SIG-M5 treated with dmso at 0.1 percent for 504 hours (cell line): ENCODE measurements around the gene SLC9A8.
A peak's percentile ranks its signal among the peaks of the same experiment; 100 is the strongest.
"Not testable (repeated sequence)": the region's sequence is repeated elsewhere in the genome, so short reads cannot be mapped to it uniquely, and the experiment has no call there.

ENCODE experiments used
- DNase-seq: peaks from one replicate; lab custom pipeline; 2025; ENCODE audit not compliant: unreplicated experiment; lab: John Stamatoyannopoulos, UW

Gene SLC9A8

DNA sequence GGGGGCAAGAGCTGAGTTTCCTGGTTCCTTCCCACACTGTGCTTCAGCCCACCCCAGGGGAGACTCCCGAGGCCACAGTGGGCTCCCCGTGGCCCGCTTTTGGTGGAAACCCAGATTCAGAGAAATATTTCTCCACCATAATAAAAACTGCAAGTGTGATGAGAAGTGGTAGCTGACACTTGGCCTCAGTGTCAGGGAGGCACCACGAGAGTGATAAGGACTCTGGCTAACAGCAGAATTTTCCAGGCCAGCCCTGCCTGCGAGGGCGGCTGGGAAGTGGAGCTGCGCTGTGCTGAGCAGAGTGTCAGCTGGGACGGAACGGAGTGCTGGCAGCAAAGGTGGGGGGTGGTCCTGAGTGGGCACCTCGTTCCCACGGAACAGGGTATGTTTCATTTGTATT lies 80.2 kb downstream of the SLC9A8 start:
- no peak for DNase-seq

DNA sequence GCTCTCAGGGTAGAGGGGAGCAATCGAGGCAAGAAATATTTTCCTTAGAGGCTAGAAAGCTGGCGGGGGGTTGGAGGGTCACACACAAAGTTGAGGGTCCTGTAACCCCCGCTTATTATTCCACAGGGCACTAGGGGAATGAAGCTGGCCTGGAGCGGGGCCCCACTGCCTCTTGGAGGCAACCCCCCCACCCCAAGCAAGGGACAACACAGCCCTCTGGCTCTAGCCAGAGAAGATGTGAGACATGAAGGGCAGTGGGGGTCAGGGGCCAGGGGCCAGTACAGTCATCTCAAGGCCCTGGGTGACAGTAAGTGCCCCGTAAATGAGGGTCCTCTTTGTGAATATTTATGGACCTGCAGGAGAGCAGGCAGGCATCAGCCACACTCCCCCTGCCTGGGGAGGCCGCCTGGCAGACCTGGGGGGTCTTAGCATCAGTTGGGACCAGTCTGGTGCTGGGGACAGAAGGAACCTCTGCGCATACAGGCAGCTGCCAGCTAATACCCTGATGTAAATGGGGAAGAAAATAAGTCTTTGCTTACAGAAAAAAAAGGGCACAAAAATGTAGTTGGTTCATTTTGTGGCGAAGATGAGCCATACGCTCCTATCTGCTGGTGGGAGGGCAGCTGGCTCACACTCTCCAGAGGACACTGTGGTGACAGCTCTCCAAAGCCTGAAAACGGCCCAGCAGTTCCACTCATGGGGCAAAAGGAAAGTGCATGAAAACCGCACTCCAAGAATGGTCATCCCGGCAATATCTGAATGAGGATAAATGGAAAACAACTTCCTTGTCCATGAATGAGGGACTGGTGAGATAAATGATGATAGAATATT lies 80.8 kb downstream of the SLC9A8 start:
- peak; percentile 55 for DNase-seq

DNA sequence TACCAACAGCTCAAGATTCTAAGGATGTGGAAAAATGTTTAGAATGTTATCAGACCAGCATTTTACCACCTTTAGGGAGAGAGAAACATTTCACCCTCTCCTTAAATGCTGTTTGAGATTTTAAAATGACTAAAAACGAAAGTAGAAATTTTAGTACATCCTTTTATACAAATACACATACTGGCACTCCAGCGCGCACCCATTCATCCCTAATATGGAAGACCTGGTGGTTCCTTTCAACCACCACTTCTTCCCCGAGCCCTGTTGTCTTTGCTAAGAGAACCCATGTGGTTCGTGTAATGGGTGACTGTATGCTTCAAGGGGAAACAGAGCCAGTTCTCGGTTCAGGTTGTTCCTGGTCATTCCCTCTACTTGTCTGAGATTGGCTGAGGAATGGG lies 81.4 kb downstream of the SLC9A8 start:
- DNase-seq = peak; percentile 72

DNA sequence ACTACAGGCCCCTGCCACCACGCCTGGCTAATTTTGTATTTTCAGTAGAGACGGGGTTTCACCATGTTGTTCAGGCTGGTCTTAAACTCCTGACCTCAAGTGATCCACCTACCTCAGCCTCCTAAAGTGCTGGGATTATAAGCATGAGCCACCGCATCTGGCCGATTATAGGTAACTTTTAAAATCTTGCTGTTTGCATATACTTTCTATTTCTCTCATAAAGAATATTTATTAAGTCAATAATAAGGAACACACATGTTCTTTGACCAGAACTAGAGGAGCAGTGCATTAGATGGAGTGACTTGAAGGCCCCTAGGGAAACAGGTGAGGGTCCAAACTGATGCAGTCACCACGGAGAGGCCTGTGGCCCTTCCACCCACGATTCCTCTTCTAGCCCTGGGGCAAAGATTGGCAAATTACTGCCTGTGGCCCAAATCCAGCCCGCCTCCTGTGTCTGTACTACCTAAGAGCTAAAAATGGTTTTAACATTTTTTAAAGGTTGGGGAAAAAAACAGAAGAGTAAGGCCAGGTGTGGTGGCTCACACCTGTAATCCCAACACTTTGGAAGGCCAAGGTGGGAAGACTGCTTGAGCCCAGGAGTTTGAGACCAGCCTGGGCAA lies 83.0 kb downstream of the SLC9A8 start:
- not testable (repeated sequence) for DNase-seq

DNA sequence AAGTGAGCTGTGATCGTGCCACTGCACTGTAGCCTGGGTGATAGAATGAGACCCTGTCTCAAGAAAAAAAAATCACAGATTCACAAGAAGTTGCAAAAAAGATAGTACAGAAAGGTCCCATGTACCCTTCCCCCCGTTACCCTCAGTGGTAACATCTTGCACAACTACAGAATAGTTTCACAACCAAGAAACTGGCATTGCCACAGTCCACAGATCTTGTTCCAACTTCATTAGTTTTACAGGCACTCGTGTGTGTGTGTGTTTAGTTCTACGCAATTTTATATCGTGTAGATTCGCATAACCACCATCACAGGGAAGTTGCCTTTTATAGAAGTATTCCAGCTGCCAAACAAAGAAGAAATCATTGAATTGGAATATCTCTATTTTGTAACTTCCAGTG lies 83.6 kb downstream of the SLC9A8 start:
- DNase-seq = peak; percentile 93

DNA sequence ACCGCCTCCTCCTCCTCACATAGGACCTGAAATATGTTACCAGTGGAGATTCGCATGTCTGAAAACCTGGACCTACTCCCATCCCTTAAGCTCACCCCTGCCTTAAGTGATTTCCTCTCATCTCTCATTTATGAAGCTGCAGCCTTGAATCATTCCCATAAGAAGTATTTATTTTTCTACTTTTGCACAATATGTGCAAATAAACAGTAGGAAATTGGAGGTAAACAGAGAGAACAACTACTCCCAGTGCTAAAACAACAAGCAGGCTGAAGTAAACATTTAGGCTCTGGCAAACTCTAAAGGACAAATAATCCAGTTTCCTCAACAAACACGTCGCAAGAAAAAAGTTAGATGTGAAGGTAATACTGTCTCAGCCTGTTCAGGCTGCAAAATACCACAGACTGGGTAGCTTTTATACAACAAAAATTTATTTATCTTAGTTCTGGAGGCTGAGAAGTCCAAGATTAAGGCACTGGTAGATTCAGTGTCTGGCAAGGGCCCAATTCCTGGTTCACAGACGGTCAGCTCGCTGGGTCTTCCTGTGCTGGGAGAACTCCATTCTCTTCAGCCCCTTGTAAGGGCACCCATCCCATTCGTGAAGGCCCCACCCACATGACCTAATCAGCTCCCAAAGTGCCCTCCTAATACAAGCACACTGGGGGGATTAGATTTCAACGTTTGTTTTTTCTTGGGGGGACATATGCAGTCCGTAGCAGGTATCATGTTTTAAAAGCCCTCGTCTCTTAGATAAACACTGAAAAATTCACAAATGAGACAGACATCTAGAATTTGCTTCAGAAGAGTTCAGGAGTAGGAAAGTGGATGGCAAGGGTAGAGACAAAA lies 87.1 kb downstream of the SLC9A8 start:
- DNase-seq = no peak

DNA sequence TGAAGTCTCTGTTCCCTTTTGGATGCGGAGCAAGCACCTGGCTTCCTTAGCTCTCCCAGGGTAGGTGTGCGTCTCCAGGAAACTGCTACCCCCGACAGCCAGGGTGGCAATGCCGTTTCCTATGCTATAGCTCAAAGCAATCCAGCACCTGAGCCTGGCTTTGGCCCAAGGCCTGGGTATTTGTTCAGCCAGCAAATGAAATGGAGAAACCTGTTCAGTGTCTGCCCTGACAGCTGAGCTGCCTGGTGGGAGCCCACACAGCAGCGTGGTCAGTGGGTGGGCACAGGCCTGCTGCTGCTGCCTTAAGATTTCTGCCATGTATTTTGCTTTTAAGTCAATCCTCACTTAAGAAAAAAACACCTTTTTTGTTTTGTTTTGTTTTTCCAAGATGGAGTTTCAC lies 89.0 kb downstream of the SLC9A8 start:
- no peak for DNase-seq

DNA sequence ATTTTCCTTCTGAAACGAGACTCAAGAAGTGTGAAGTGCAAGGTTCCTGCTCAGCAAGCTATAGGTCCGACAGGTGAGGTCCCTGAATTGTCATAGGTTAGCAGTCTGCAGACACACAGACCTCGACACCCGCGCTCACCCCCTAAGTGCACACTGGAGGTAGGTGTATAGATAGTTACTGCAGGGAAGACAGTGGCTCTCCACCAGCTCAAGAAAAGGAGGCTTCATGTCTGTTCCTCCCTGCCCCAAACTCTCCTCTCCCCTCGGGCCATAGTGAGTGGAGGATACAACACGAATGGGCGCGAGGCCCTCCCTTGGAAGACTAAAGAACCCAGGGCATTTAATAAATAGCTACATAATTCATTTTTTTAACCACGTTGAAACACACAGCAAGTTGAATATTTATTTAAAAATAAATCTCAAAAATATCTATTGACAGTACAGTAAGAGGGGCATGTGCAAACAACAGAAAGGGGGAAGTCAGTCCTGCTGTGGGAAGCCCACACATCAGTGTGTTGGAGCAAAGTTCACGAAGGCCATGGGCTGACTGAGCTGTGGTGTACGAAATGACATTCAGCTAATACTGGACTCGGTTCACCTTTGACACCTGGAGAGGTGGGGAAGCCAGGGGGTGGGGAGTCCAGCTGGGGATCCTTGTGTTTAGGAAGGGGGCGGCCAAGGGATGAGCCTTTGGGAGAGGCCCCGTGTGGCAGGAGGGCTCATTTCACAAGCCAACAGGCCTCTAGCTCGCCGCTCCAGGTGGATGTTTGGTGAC lies 92.0 kb downstream of the SLC9A8 start:
- DNase-seq = no peak

DNA sequence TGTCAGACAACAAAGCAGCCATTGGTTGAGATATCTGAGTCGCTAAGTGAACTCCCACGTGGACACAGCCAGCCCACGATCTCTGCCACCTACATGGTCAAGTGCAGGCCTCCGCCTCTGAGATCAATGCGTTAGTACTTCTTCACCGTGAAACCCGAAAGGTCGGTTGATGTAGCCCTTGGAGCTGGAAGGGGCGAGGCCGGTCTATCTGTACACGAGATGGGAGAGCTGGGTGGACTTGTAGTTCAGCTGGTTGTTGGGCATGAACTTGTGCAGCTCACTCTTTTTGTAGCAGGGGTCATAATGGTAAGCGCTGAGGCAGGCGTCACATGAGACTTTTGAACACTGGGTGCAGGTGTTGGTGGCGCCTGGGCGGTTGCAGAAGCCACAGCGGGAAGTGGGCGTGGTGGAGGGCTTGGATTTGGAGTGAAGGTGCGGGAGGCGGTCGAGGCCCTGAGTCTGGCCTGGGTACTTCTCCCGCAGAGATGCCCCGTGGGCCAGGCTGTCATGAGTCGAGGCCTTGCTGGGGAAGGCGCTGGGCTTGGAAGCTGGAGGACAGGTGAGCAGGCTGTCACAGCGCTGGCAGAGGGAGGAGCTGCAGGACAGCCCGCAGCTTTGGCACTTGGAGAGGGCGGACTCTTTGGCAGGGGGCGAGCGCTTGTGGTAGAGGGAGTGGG lies 92.9 kb downstream of the SLC9A8 start:
- DNase-seq = no peak

DNA sequence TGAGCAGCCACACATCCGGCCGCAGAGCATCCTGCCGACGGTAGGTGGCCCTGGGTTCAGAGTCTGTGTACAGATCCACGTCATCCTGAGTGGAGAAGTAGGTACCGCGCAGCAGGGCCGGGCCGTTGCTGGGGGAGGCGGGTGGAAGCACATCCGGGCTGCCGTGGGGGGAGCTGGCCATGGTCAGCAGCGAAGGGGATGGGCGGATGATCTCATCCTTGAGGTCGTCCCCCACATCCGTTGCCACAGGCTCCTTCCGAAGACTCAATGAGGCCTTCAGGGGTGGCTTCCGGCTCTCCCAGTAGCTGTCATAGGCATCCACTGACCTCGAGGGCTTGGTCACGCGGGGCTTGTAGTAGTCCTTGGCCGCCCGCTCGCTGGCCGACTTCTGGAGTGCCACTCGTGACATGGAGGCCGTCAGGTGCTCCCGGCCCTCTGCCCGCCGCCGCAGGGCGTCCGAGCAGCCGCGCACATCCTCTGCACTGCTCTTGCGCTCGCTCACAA lies 93.5 kb downstream of the SLC9A8 start:
- no peak for DNase-seq

DNA sequence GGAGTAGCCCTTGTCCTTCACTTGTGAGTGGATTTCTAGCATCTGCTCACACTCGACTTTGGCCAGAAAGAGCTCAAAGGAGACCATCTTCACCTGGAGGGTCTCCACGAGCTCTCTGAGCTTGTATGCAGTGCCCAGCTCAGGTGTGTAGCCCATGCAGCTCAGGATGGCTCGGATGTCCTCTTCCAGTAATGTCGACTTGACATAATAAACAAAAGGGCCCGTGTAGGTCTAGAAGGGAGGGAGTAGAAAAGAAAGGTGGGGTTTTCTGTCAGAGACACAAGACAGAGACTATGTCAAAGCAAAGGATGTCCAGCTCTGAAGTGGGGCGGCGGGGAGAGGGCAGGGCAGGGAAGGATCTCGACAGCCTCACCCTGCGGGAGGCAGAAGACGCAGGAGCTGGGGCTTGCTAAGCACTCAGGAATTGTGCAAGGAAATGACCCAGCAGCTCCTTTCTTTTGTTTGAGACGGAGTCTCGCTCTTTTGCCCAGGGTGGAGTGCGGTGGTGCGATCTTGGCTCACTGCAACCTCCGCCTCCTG lies 94.1 kb downstream of the SLC9A8 start:
- no peak for DNase-seq

DNA sequence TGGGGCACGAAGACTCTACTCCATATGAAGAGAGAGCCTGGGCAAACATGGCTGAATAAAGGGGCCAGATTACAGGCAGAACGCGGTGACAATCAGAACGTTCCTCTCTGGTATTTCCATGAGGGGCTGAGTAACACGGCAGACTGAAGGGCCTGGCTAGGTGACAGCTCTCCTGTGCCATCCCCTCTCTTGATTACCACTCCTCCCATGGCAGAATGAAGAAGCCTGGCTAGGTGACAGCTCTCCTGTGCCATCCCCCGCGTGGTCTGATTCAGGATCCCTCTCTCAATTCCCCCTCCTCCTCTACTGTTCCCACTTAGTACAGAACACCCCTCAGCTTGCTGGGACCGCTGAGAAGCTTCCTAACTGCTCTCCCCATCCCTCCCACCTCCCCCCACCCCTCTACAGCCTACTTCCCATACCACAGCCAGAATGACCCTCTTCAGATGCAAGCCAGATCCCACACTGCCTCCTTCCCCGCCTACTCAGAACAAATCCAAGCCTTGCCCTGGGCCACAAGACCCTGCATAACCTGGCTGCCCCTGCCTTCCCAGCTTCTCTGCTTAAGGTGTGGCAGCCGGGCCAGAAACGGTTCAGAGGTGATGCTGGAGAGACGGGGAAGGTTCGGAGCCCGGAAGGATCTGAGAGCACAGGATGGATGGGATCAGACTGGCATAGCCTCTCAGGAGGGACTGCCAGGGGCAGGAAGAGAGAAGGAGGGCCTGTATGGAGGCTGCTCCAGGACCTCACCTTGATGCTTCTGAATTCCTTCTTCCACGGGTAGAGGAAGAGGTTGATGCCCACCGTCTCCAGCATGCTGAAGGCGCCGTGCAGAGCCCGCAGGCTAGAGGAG lies 95.0 kb downstream of the SLC9A8 start:
- DNase-seq = no peak

DNA sequence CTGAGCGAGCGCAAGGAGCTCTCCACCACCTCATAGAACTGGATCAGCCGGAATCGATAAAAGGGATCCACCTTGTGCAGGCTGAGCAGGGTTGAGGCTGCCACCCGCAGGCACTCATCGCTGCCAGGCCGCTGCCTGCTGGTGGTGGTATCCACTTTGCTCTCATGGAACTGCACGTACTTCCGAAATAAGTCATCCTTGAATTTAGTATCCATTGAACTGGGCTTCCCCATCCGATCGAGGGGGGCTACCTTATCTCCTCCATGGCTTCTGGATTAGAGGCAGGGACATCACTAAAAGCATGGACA lies 95.6 kb downstream of the SLC9A8 start:
- no peak for DNase-seq

DNA sequence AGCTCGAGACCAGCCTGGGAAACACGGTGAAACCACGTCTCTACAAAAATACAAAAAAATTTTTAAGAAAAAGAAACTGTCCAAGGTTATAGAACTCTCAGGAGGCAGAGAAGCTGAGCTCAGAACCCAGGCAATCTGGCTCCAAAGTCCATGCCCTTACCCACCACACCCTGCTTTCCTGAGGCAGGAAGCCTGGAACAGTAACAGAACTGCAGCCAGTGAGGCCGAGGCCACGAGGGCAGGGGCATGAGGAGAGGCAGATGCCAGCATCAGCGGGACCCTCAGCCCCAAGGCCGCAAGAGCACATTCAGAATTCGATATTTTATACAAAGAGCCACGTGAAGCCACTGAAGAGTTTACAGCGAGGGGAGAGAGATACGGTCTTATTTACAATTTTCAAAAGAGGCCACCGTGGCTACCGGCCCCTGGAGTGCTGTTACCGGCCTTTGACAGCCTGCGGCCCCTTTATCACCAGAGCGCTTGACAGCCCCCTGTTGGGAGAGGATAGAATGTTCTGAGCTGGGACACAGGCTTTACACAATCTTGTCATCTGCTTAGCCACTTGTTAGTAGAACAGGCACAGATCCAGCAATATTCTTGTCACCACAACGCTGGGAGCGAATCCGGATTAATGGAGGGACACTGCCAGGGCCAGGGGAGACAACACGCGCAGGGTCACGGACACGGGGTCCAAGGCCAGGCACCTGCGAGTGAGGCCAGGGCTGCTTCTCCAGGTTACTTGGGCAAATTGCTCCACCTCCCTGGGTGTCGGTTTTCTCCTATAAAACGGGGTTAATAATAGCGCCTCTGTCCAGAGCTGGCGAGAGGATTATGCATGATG lies 97.1 kb downstream of the SLC9A8 start:
- peak; percentile 28 for DNase-seq

DNA sequence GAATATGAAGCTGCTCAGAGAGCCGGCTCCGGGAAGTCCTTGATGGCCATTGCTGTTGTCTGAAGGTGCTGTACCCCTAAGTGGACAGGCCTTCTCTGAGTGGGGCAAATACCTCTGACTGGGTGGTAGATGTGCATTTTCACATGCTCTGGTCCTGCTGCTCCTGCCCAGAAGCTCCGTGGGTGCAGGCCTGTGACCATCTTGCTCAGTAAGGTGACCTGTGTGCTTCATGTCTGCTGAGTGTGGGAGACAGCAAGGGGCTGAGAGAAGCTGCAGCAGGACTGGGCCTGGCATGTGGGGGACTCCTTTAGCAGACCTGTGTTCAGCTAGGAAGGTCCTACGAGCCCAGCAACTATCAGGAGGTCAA lies 97.7 kb downstream of the SLC9A8 start:
- DNase-seq = no peak

DNA sequence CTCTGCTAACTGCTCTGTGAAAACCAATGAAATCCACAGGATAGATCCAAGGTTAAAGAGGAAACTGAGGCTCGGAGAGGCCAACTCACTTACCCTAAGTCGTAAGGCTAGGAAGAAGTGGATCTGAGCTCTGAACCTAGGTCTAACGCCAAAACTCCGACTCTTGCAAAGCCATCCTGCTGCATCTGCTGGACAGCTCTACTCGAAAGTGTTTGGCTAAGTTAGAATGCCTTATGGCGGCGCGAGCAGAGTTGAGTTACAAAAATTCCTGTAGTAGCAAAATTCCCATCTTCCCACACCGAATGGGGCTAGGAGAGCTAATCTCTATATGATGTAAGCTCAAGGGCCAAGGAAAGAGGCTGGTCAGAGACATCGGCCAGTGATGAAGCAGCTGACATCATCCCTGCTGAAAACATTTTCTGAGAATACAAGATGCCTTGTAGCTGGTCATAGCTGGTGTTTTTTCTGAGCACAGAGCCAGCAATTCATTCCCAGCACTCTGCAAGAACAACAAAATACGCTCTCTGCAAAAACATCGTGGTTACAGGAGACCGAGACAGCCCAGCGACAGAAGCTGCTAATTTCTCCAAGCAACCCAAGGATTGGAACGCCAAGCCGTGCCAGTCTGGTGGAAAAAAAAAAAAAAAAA lies 100.9 kb downstream of the SLC9A8 start:
- DNase-seq = no peak

DNA sequence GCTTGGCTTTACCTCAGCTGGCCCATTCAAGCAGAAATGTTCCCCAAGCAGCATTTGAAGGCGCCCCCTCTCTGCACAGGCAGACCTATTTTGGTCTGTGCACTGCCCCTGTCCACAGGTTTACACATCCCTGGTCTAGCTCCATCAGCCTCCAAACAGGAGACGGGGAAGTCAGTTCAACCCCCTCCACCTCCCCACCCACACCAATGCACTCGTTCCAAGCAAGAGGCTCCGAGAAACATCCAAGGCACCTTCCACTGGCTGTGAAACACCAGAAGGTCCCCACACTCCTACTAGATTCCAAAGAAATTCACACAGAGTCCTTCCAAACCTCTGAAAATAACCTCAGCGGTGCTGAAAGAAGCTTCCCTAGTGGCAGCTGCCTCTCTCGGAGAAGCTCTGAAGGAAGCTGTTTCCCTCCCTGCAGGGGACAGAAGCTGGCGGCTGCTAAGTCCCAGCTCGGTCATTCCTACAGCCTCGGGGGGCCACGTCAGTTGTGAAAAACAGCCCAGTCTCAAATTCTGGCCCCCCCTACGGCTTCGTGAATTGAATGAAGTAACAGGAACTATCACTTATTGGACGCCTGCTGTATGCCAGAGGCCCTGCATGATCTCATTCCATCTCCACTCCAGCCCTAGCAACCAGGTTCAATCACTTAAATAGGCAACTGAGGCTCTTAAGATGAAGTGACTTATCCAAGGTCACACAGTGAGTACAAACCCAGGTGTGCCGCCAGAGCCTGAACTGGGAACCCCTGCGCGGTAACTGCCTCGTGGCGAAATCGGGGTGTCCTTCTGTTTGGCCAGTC lies 101.9 kb downstream of the SLC9A8 start:
- peak; percentile 44 for DNase-seq
